C1 segment of cervical spinal cord (tissue), 14 donors: ENCODE data around the gene SPAG9.

Source experiments
- DNase-seq, 14 donors: peaks; one replicate each; lab custom pipeline; 2025; lab: John Stamatoyannopoulos, UW

The SPAG9 gene, protein sequence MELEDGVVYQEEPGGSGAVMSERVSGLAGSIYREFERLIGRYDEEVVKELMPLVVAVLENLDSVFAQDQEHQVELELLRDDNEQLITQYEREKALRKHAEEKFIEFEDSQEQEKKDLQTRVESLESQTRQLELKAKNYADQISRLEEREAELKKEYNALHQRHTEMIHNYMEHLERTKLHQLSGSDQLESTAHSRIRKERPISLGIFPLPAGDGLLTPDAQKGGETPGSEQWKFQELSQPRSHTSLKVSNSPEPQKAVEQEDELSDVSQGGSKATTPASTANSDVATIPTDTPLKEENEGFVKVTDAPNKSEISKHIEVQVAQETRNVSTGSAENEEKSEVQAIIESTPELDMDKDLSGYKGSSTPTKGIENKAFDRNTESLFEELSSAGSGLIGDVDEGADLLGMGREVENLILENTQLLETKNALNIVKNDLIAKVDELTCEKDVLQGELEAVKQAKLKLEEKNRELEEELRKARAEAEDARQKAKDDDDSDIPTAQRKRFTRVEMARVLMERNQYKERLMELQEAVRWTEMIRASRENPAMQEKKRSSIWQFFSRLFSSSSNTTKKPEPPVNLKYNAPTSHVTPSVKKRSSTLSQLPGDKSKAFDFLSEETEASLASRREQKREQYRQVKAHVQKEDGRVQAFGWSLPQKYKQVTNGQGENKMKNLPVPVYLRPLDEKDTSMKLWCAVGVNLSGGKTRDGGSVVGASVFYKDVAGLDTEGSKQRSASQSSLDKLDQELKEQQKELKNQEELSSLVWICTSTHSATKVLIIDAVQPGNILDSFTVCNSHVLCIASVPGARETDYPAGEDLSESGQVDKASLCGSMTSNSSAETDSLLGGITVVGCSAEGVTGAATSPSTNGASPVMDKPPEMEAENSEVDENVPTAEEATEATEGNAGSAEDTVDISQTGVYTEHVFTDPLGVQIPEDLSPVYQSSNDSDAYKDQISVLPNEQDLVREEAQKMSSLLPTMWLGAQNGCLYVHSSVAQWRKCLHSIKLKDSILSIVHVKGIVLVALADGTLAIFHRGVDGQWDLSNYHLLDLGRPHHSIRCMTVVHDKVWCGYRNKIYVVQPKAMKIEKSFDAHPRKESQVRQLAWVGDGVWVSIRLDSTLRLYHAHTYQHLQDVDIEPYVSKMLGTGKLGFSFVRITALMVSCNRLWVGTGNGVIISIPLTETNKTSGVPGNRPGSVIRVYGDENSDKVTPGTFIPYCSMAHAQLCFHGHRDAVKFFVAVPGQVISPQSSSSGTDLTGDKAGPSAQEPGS (N-terminal part only)

DNA sequence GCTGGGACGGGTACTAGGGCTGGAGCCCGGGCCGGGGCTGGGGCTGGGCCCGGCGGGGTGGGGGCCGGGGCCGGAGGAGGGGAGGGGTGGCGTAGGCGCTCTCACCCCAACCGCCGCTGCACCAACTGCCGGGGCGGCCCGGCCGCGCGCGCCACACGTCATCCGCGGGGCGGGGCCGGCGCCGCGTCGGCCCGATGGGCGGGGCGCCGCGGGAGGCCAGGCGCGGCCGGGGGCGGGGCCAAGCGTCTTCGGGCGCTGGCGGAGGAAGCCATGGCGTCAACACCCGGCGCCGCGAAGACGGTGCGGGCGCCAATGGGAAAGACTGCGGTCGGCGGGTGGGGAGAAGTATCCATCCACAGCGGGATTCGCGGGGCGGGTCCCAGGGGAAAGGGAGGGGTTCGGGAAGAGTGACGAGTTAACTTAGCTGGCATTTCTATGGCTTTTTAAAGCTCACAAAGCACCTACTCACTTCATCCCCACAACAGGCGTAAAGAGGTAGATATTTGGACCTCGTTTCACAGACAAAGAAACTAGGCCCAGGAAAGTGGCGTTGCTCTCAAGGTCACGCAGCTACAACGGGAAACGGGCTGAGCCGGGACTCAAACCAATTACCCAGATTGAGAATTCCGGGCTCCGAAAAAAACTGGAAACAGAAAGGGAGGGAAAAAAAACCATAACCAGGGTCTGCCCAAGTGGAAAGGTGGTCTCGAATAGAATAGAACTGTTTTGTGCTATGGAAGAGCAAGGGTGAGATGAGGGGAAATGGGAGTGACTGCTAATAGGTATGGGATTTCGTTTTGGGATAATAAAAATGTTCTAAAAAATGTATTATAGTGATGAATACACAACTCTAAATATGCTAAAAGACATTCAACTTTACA lies at the start of gene SPAG9:
Gene SPAG9 (minus strand): TSS at position 130 of the 881 bp plus-strand sequence. CDS start 212 bp downstream, outside the sequence.
- peak; percentile 52 to 94 (median 87) for DNase-seq

DNA sequence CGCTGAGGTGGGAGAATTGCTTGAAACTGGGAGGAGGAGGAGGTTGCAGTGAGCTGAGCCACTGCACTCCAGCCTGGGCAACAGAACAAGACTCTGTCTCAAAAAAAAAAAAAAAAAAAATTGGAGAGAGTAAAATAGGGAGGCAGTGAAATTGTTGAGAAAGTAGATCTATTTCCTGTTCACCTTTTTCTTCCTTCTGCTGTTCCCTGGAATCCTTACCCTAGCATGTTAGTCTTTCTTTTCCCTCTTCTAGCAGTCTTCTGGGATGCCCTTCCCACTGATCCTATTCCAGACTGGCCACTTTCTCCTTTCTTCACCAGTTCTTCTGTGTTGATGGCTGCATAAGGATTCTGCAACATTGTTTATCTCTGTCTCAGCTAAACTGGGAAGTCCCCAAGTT lies 48.7 kb upstream of the SPAG9 start:
- DNase-seq, result no peak

DNA sequence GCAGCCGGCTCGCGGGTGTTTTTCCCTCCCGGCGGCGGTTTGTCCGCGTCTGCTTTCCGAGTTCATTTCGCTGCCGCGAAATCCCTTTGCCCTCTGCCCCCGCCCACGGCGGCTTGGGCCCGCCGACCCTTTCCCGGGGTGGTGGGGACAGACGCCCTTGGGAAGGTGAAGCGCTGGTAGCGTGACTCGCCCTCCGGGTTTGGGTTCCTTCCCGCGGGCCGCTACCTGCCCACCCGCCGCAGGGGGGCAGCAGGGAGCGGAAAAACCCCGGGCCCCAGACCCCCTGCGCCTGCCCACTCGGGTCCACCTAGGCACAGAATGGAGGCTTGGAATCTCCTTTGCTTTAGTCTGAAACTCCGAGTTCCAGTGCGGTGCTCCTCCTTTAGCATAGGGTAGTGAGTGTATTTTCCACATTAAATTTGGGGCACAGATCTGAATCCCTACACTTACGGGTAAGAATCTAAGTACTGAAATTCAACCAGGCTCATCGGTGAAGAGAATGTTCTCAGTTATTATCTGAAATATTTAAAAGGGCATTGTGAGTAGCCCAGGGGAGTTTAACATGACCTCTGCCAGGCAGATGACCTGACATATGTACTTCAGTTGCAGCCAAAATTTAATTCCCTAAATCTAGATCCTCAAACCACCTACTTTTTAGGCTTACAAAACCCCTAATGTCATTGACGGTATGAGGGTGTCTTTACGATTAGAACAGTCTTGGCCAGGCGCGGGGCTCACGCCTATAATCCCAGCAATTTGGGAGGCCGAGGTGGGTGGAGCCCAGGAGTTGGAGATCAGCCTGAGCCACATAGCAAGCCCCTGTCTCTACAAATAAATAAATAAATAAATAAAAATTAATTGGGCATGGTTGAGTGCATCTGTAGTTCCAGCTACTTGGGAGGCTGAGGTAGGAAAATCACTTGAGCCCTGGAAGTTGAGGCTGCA lies 46.6 kb upstream of the SPAG9 start:
- DNase-seq, result peak in 5 of 14 donors; percentile 35 to 66 (median 49)

DNA sequence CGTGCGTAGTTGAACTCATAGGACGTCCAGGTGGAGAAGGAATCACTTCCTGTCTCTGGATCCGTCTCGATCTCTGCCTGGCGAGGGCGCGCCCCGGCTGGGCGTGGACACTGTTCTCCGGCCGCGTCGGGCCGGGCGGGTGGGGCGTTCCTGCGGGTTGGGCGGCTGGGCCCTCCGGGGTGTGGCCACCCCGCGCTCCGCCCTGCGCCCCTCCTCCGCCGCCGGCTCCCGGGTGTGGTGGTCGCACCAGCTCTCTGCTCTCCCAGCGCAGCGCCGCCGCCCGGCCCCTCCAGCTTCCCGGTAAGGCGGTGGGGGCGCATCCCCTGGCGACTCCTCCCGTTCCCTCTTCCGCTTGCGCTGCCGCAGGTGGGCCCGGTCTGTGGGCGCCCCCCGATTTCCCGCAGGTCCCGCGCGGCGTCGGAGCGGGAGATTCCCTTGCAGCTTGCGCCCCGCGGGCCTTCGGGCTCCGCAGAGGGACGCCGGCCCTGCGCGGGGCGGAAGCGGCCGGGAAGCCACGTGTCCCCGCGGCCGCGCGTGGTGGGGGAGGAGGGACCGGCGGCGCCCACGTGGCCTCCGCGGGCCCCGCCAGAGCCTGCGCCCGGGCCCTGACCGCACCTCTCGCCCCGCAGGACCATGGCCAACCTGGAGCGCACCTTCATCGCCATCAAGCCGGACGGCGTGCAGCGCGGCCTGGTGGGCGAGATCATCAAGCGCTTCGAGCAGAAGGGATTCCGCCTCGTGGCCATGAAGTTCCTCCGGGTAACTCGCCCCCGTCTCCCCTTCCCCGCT lies 45.7 kb upstream of the SPAG9 start, which contains the start of gene NME2:
Gene NME2 (plus strand): TSS at position 214 of the 789 bp plus-strand sequence. CDS start 420 bp downstream, at position 634.
- DNase-seq, result peak; percentile 10 to 88 (median 62)

DNA sequence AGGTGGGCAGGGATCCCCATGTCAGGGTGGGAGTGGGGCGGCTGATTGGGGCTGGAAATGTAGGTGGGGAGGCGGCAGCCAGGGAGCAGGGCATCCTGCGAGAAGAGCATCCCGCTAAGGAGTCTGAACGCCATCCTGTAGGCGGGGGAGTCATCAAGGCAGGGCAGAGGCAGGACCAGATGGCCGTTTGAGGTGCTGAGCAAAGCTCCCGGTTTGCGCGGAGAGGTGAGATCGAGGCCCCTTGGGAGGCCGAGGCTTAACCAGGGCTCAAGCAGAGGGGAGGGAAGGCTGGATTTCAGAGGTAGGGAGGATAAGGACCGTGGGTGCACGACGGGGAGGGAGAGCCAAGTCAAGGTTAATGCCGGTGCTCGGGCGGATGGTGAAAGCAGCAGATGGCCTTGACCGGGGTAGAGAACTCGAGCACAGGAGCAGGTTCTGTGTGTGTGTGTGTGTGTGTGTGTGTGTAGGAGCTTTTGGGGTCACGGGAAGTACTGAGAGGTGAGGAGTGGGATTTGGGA lies 45.1 kb upstream of the SPAG9 start:
- DNase-seq, result peak in 3 of 14 donors; percentile 29 to 49 (median 41)

DNA sequence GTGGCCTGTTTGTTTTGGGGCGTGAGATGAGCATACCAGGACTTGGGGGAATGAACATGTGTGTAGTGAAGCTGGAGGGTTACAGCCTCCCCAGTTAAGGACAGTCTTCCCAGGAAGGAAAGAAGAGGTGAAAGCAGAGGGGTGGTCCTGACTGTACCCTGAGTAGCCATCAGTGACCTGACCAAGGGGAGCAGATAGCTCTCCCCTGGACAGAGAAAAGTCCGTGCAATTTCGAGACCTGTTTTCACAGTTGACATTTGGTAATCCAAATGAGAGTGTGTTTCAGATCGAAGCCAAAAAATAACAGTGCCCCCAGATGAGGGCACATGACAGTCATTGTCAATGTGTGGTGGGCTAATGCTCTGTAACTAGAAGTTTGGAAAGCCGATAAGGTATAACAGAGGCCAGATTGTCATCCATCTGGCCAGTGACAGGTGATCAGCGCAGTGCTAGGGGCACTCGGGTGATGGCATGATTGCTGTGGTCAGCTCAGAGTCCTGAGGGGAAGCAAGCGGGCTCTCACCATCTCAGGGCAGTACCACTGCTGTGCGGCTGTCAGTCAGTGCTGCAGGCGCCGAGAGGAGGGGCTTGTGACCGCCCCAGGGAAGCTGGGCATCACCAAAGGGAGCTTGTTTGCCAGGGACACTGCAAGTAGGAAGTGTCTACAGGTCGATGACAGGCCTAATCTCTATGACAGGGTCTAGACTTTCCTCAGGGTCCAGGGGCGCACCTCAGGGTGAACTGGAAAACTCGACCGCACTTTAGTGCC lies 44.4 kb upstream of the SPAG9 start:
- DNase-seq, result peak in 1 of 14 donors; percentile 49

DNA sequence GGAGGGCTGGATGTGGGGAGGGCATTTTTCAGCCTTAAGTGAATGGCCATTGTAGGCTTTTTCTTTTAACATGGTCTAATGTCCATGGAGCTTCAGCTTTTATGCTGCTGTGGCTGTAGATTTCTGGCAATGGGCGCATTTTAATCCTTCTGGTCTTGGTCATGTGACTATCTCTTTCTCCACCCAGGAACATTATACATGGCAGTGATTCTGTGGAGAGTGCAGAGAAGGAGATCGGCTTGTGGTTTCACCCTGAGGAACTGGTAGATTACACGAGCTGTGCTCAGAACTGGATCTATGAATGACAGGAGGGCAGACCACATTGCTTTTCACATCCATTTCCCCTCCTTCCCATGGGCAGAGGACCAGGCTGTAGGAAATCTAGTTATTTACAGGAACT lies 40.9 kb upstream of the SPAG9 start:
- DNase-seq, result no peak

DNA sequence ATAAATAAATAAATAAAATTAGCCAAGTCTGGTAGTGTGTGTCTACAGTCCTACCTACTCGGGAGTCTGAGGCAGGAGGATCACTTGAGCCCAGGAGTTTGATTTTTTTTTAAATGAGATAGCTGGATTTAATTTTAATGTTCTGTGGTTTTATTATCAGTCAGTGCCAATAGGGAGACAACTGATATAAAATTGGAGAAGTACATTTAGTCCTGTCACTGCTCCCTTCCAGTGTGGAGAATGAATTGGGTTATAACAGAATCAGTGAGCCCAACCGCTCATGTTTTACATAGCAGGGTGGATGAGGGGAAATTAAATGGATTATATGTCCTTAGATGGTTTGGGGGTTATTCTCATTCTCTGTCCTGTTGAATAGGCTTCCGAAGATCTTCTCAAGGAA lies 38.9 kb upstream of the SPAG9 start:
- DNase-seq, result no peak

DNA sequence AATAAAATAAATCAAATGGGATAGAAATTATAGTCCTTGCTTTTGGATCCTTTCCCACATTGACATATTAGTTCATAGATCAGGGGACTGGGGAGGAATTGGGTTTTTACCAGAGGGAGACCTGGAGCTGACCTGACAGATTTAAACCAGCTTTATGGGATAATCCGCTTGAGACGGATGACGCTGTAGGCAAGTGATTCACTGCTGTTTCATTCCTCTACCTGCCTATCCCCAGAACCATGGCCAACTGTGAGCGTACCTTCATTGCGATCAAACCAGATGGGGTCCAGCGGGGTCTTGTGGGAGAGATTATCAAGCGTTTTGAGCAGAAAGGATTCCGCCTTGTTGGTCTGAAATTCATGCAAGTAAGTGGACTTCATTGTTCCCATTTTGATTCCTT lies 34.7 kb upstream of the SPAG9 start:
- no peak for DNase-seq

DNA sequence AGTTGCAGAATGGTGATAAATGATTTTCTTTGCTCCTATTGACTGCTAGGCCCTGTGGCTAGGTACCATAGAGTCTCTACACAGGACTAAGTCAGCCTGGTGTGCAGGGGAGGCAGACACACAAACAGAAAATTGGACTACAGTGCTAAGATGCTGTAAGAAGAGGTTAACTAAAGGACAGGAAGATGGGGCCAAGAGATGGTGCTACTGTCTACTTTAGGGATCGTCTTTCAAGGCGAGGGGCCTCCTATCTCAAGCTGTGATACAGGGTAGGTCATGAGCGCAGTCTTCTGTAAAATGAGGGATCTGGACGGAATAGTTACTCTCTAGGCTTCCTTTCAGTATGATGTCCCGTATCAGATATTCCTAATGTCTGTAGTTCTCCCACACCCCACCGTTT lies 33.5 kb upstream of the SPAG9 start:
- DNase-seq, result no peak

DNA sequence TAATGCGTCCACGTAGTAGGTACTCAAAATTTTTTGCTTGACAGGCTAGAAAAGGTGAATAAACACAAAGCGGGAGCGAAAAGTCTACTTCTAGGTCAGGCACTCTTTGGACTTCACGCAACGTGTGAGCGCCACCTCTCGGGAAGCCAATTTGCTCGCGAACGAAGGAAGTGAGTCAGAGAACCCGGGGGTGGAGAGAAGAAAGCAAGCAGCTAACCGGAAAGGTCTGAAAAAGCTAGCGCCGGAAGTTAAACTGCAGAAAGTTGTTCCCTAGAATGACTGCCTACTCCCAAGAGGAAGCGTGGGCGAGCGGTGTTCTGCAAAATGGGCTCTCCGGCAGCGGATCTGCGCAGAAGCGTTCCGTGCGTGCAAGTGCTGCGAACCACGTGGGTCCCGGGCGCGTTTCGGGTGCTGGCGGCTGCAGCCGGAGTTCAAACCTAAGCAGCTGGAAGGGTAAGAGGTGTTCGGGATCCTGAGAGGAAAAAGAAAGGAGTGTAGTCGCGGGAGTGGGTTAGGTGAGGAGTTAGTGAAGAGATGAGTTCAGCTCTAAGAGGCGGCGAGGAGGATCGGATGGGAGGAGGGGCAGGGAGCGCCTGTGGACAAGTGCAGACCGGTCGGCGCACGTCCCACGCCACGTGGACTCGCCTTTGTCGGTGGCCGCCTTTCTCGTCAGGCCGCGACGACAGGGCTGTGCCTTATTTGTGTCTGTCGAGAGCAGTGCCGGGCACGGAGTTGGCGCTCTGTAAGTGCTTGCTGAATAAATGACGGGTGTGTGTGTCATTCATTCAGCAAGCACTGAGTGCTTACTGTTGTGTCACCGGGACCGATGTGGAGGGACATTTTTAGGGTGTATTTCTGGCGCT lies 32.8 kb upstream of the SPAG9 start, which contains the start of gene NME1:
Gene NME1 (plus strand): TSS at position 350 of the 863 bp plus-strand sequence. CDS start 2,096 bp downstream, outside the sequence.
- peak; percentile 75 to 99 (median 96) for DNase-seq

DNA sequence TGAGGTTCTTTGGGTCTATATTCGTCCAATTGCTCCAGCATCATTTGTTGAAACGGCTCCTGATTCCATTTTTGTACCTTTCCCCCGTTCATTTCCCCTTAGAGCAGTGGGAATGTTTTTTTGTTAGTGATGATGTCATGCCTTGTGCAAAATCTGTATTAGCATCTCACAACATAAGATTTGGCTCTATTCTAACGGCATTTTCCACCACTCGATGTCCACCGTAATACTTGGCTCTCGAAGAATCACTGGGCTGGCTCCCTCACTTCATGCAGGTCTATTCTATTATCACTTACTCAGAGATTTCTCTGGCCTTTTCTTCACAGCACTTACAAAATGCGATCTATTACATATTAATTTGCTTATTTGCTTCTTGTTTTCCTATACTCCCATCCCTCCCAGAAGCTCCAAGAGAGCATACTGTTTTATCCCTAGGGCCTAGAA lies 32.1 kb upstream of the SPAG9 start:
- peak in 1 of 14 donors; percentile 31 for DNase-seq

DNA sequence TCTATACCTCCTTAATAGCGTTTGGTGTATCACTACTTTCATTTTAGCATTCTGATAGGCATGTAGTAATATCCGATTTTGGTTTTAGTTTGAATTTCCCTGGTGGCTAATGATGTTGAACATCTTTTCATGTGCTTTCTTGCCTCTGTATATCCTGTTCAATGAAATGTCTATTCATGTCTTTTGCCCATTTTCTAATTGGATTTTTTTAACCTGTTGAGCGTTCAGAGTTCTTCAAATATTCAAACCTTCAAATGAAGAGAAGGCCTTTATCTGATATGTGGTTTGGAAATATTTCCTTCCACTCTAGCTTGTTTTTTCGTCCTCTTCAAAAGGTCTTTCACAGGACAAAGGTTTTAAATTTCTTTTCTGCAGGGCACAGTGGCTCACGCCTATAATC lies 30.3 kb upstream of the SPAG9 start:
- DNase-seq, result no peak

DNA sequence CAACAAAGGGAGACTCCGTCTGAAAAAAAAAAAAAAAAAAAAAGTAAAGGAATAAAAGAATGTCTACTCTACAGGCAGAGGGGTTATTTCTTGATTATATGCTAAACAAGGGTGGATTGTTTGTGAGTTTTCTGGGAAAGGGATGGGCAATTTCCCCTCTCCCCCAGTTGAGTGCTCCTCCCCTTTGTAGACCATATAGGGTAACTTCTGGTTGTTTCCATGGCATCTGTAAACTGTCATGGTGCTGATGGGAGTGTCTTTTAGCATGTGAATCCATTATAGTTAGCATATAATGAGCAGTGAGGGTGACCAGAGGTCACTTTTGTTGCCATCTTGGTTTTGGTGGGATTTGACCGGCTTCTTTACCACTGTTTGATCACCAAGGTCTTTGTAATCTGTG lies 28.5 kb upstream of the SPAG9 start:
- no peak for DNase-seq

DNA sequence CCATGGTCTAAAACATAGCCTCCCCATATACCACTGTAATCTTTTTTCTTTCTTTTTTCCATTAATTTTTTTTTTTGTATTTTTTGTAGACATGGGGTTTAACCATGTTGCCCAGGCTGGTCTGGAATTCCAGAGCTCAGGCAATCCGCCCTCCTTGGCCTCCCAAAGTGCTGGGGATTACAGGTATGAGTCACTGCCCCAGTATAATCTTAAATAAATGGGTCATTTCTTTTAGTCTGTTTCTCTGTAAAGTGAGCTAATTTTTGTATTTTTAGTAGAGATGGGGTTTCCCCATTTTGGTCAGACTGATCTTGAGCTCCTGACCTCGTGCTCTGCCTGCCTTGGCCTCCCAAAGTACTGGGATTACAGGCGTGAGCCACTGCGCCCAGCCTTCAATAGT lies 27.0 kb upstream of the SPAG9 start:
- no peak for DNase-seq

DNA sequence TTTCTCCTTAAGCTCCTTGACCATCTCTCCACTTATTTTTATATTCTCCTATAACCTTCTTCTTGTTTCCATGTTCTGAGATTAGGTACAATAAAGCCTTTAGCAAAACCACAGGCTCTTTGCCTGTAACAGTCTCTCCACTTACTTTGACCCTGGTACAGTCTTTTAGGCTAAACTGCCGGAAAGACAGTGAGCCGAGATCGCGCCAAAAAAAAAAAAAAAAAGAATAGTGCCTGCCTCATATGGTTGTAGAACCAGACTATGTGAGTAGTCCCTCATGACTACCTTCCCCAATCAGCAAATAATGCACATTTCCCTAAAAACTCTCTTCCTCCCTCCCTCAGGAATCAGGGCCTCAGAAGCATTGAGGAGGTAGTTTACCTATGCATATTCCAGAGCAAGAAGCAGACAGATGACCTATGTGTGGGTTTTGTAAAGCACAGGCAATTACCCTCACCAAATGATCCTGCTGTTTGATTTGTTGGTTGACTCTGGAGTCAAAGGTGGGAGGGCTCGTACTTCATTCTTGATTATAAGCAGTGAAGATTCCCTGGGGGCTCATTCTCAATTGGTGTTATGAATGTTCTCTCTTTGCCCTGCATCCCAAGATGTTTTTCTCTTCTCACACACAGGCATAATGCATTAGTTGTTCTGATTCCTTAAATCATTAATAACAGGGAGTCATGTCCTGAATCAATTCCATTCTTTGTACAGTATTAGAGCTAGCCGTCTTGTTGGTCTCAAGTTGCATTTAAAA lies 23.8 kb upstream of the SPAG9 start:
- no peak for DNase-seq
